Activated CD4-positive, alpha-beta T cell treated with anti-CD3 and anti-CD28 coated beads for 4 hours (primary cell): Measurements from ENCODE around the gene TAOK2.
"Not testable (repeated sequence)": the region's sequence is repeated elsewhere in the genome, so short reads cannot be mapped to it uniquely, and the experiment has no call there.

ENCODE experiments used
- DNase-seq, 2 donors: peaks; one replicate each; pipeline ENCODE4 v3.0.0-alpha.2; 2020

The TAOK2 gene

GRCh38 chr16:30025574-30025973, 51.9 kb downstream of the TAOK2 start:
- DNase-seq, result no peak

- DNase-seq, result no peak
Observed at GRCh38 chr16:30026449-30026848, 52.8 kb downstream of the TAOK2 start.

GRCh38 chr16:30027588-30028437, 54.1 kb downstream of the TAOK2 start:
- no peak for DNase-seq

- DNase-seq, result no peak
Observed at GRCh38 chr16:30028438-30029076, 54.9 kb downstream of the TAOK2 start.

- no peak for DNase-seq
Observed at GRCh38 chr16:30030011-30030685, 56.5 kb downstream of the TAOK2 start.

GRCh38 chr16:30030841-30031413, 57.3 kb downstream of the TAOK2 start, which contains the start of gene TLCD3B:
Gene TLCD3B, minus strand, starts transcription at chr16:30031271. Its CDS starts 744 bp downstream, at chr16:30030527.
- DNase-seq, result no peak

- DNase-seq, result no peak
Observed at GRCh38 chr16:30031477-30031918, 57.8 kb downstream of the TAOK2 start.

GRCh38 chr16:30032083-30032819, 58.6 kb downstream of the TAOK2 start:
- DNase-seq, result peak; percentile 50 to 61

GRCh38 chr16:30033270-30033669, 59.6 kb downstream of the TAOK2 start:
- DNase-seq, result no peak

- no peak for DNase-seq
Observed at GRCh38 chr16:30040221-30040620, 66.6 kb downstream of the TAOK2 start.

- not testable (repeated sequence) for DNase-seq
Observed at GRCh38 chr16:30040690-30041089, 67.0 kb downstream of the TAOK2 start.

- no peak for DNase-seq
Observed at GRCh38 chr16:30041841-30042240, 68.2 kb downstream of the TAOK2 start.
